Muscle layer of colon (tissue), 2 donors: ENCODE results near the gene UQCRFS1.
"Not testable (repeated sequence)": the region's sequence is repeated elsewhere in the genome, so short reads cannot be mapped to it uniquely, and the experiment has no call there.

ENCODE experiments used
- H3K27ac ChIP-seq: one replicate; pipeline ENCODE4 v1.7.0; 2013; ENCODE audit warnings: low read depth, mild to moderate bottlenecking, low read length, moderate library complexity
- H3K27me3 ChIP-seq, 2 donors: one replicate each; pipeline ENCODE4 v1.7.0; 2013; ENCODE audit warnings: low read length in 2 of 2, mild to moderate bottlenecking in 2 of 2; ENCODE audit not compliant: insufficient read depth in 2 of 2, control insufficient read depth in 1 of 2
- H3K36me3 ChIP-seq: one replicate; pipeline ENCODE4 v1.7.0; 2013; ENCODE audit warnings: mild to moderate bottlenecking, low read length; ENCODE audit not compliant: insufficient read depth
- H3K4me1 ChIP-seq: one replicate; pipeline ENCODE4 v1.7.0; 2013; ENCODE audit warnings: mild to moderate bottlenecking, low read length; ENCODE audit not compliant: insufficient read depth
- H3K4me3 ChIP-seq, 2 donors: one replicate each; pipeline ENCODE4 v1.7.0; 2013; ENCODE audit warnings: low read length in 2 of 2, low read depth in 1 of 2, mild to moderate bottlenecking in 1 of 2, moderate library complexity in 1 of 2
- H3K9ac ChIP-seq: one replicate; pipeline ENCODE4 v1.7.0; 2013; ENCODE audit warnings: low read length
- H3K9me3 ChIP-seq: one replicate; pipeline ENCODE4 v1.7.0; 2013; ENCODE audit warnings: mild to moderate bottlenecking, low read length
- donor health status: abdominal sarcoma.
- donor health status: Adenocarcinoma of cecum.

The UQCRFS1 gene

DNA sequence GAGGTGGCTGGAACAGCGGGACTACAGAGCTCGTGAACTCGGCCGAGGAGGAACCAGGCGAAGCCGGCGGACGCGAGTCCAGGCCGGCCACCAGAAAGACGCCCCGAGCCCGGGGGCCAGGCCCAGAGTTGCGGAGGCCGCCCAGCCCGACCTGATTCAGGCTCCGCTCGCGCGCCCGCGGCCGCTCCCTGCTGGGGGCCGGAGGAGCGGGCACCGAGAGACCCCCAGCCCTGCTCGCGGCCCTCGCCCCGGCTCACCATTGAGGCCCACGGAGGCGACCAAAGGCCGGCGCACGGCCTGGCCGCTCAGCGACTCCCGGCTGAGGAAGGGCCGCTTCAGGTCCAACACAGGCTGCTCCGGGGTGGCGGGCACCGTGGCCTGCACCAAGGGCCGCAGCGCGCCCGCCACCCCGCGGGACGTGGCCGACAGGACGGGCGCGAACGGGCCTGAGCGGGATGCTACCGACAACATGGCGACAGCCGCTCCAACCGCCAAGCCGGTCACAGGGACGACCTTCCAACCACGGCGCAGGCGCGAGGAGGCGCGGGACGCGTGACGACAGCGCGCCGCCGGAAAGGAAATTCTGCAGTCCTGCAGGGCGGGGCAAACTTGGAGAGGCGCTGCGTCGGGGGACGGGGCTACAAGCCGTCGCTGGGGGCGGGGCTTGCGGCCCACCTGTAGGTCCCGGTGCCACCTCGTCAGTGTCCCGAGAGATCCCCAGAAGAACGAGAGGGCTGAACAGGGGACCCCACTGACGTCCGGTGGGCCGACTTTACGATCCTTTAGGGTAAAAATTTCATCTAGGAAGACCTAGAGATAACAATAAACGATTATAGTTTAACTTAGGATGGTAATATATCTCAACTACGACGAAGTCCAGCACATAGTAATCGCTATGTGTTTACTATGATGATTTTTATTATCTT is at the start of gene UQCRFS1:
TSS of gene UQCRFS1 (minus strand) at position 504 of the 926 bp plus-strand sequence. CDS start at position 471, 33 bp downstream.
- no peaks in the 10 kb centered on the region for H3K9me3 ChIP-seq
- peak within 1 kb of the TSS; percentile 98 for H3K9ac ChIP-seq
- H3K36me3 ChIP-seq = no peaks in the 10 kb centered on the region
- peak within 1 kb of the TSS; percentile 88 to 93 for H3K4me3 ChIP-seq
- H3K27me3 ChIP-seq = no peaks in the 10 kb centered on the region
- peak within 1 kb of the TSS; percentile 71 for H3K27ac ChIP-seq
- peaks cover 26% of the 10 kb centered on the region for H3K4me1 ChIP-seq

DNA sequence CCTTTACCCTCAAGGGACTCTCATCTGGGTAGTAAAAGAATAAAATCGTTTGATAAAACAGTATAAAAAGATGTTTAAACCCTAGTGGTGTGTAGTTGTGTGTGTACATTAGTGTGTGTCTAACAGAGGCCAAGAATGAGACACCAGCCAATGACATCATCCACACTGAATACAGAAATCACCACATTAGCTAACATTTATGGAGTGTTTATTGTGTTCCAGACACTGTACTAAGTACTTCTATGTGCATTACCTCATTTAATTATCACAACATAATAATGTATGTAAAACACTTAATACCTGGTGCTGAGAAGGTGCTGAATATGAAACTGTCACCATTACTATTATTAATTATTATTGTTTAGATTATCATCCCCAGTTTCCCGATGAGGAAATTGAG is 49.1 kb upstream of the UQCRFS1 start:
- H3K36me3 ChIP-seq = no peaks in the 10 kb centered on the region
- H3K27ac ChIP-seq = no peak overlapping the region
- no peak overlapping the region for H3K9ac ChIP-seq
- H3K4me1 ChIP-seq = no peaks in the 10 kb centered on the region
- peaks cover 0 to 6% of the 10 kb centered on the region in 2 donors for H3K27me3 ChIP-seq
- H3K9me3 ChIP-seq = no peaks in the 10 kb centered on the region
- no peak overlapping the region for H3K4me3 ChIP-seq

GRCh38 chr19:29260477-29261317 is 47.7 kb upstream of the UQCRFS1 start:
- Histone ChIP-seq H3K27ac (no peak overlapping the region), H3K9ac (no peak overlapping the region), H3K36me3 (no peaks in the 10 kb centered on the region), H3K4me1 (no peaks in the 10 kb centered on the region), H3K4me3 (no peak overlapping the region), H3K9me3 (no peaks in the 10 kb centered on the region), H3K27me3 (no peaks in the 10 kb centered on the region)

- H3K9ac ChIP-seq = no peak overlapping the region
Observed at GRCh38 chr19:29259867-29260281, 46.9 kb upstream of the UQCRFS1 start.

GRCh38 chr19:29259153-29259552 is 46.2 kb upstream of the UQCRFS1 start:
- Histone ChIP-seq H3K4me3 (no peak overlapping the region), H3K27me3 (no peaks in the 10 kb centered on the region), H3K9me3 (no peaks in the 10 kb centered on the region), H3K36me3 (no peaks in the 10 kb centered on the region), H3K27ac (no peak overlapping the region), H3K4me1 (no peaks in the 10 kb centered on the region), H3K9ac (no peak overlapping the region)

More at GRCh38 chr19:29259867-29260281, 46.9 kb upstream of the UQCRFS1 start:
- H3K9me3 ChIP-seq = no peaks in the 10 kb centered on the region
- no peaks in the 10 kb centered on the region for H3K27me3 ChIP-seq
- H3K4me3 ChIP-seq = no peak overlapping the region
- H3K27ac ChIP-seq = no peak overlapping the region
- H3K36me3 ChIP-seq = no peaks in the 10 kb centered on the region
- no peaks in the 10 kb centered on the region for H3K4me1 ChIP-seq

GRCh38 chr19:29256516-29256915 is 43.6 kb upstream of the UQCRFS1 start:
- Histone ChIP-seq H3K9ac (no peak overlapping the region), H3K27ac (no peak overlapping the region), H3K27me3 (no peaks in the 10 kb centered on the region), H3K4me1 (no peaks in the 10 kb centered on the region), H3K4me3 (no peak overlapping the region), H3K36me3 (no peaks in the 10 kb centered on the region), H3K9me3 (no peaks in the 10 kb centered on the region)

DNA sequence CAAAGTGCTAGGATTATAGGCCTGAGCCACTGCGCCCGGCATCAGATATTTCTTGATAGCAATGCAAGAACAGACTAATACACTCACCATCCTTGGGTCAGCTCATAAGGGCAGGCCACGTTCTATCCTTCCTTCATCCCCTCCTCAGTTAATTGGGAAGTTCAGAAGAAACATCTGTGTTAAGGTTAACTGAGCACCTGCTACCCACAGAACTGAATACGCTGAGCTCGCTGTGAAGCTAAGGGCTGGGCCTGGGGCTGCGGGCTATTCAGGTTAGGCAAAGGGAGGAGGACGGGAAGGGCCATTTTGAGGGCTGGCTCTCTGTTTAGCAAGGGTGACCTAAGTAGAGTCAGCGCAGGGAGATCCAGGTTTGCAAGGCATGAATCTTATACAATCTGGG is 43.0 kb upstream of the UQCRFS1 start:
- Histone ChIP-seq H3K27ac (no peak overlapping the region), H3K36me3 (no peaks in the 10 kb centered on the region), H3K9me3 (no peaks in the 10 kb centered on the region), H3K4me3 (no peak overlapping the region), H3K27me3 (no peaks in the 10 kb centered on the region), H3K4me1 (no peaks in the 10 kb centered on the region), H3K9ac (no peak overlapping the region)

DNA sequence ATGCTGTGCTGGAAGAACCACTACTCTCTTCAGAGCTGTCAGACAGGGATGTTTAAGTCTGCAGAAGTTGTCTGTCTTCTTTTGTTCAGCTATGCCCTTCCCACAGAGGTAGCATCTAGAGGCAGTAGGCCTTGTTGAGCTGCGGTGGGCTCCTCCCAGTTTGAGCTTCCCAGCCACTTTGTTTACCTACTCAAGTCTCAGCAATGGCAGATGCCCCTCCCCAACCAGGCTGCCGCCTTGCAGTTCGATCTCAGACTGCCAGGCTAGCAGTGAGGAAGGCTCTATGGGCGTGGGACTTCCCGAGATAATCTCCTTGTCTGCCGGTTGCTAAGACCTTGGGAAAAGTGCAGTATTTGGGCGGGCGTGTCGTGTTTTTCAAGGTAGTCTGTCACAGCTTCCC is 42.1 kb upstream of the UQCRFS1 start:
- Histone ChIP-seq H3K36me3 (no peaks in the 10 kb centered on the region), H3K9me3 (no peaks in the 10 kb centered on the region), H3K27me3 (no peaks in the 10 kb centered on the region), H3K4me3 (no peak overlapping the region), H3K9ac (no peak overlapping the region), H3K4me1 (no peaks in the 10 kb centered on the region), H3K27ac (no peak overlapping the region)

DNA sequence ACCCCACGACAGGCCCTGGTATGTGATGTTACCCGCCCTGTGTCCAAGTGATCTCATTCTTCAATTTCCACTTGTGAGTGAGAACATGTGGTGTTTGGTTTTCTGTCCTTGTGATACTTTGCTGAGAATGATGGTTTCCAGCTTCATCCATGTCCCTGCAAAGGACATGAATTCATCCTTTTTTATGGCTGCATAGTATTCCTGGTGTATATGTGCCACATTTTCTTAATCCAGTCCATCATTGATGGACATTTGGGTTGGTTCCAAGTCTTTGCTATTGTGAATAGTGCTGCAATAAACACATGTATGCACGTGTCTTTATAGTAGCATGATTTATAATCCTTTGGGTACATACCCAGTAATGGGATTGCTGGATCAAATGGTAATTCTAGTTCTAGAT is 36.8 kb upstream of the UQCRFS1 start:
- H3K9ac ChIP-seq, H3K36me3 ChIP-seq, H3K9me3 ChIP-seq, H3K27me3 ChIP-seq, H3K27ac ChIP-seq, H3K4me1 ChIP-seq, H3K4me3 ChIP-seq: not testable (repeated sequence)

DNA sequence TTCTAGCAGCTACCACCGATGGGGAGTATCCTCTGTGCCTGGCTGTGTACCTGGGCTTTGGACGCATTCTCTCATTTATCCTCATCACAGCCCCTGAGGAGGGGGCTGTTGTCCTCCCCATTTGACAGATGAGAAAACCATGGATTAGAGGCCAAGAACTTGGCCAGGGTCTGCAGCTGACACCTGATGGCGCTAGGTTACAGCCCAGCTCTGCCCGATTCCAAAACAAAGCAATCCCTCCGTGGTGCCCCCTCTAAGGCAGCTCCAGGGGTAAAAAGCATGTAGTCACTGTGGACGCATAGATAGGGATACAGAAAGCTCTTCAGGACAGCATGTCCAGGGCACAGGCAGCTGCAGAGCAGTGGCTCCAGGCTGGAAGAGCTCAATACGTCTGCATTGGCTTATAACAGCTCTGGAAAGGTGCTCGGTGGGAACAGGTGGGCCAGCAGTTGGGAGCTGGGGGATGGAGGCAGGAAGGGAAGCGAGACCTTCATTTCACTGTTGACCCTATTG is 35.4 kb upstream of the UQCRFS1 start:
- Histone ChIP-seq H3K9ac (no peak overlapping the region), H3K27me3 (no peaks in the 10 kb centered on the region), H3K27ac (no peak overlapping the region), H3K36me3 (no peaks in the 10 kb centered on the region), H3K9me3 (no peaks in the 10 kb centered on the region), H3K4me1 (peaks cover 7% of the 10 kb centered on the region), H3K4me3 (no peak overlapping the region)

- Histone ChIP-seq H3K4me3 (no peak overlapping the region), H3K36me3 (no peaks in the 10 kb centered on the region), H3K9me3 (no peaks in the 10 kb centered on the region), H3K4me1 (peaks cover 7% of the 10 kb centered on the region), H3K27ac (no peak overlapping the region), H3K27me3 (no peaks in the 10 kb centered on the region), H3K9ac (no peak overlapping the region)
Observed at GRCh38 chr19:29247872-29248271, 34.9 kb upstream of the UQCRFS1 start.
